Esophagus muscularis mucosa (tissue), 3 donors: ENCODE measurements around the gene ANP32B.

Experiments
- POLR2AphosphoS5 ChIP-seq, 2 donors: sonication (generic); formaldehyde crosslinking; IDR thresholded peaks; one replicate each; pipeline ENCODE4 v1.6.1; 2017; ENCODE audit warnings: antibody characterized with exemption in 2 of 2
- TF ChIP-seq, protein P1 (sequence below), 3 experiments: fragments of 200-600 bp in 2 of 3; fragments of 450-650 bp in 1 of 3; sonication (generic) in 2 of 3; IDR thresholded peaks; one replicate each; pipeline ENCODE4 v1.5.1; 2017 to 2019; ENCODE audit warnings: antibody characterized with exemption in 3 of 3, mild to moderate bottlenecking in 2 of 3, moderate library complexity in 1 of 3

DNA sequence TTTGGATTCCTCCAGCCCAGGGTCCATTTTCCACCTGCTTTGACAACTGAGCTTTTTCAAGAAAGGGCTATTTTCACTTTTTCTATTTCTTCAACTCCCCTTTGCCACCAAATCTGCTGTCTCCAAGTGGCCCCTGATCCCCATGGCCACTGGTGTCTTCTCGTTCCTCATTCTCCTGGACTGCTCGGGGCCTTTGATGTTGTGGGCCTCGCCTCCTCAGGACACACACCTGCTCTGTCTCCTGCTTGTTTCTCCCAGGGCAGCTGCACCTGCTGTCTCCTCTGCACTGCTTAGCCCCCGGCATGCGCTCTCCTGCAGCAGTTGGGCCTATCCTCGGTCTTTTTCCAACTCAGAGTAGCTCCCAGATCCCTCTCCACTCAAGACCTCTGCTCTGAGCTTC lies 57.1 kb downstream of the ANP32B start:
- TF ChIP-seq, protein P1, sequence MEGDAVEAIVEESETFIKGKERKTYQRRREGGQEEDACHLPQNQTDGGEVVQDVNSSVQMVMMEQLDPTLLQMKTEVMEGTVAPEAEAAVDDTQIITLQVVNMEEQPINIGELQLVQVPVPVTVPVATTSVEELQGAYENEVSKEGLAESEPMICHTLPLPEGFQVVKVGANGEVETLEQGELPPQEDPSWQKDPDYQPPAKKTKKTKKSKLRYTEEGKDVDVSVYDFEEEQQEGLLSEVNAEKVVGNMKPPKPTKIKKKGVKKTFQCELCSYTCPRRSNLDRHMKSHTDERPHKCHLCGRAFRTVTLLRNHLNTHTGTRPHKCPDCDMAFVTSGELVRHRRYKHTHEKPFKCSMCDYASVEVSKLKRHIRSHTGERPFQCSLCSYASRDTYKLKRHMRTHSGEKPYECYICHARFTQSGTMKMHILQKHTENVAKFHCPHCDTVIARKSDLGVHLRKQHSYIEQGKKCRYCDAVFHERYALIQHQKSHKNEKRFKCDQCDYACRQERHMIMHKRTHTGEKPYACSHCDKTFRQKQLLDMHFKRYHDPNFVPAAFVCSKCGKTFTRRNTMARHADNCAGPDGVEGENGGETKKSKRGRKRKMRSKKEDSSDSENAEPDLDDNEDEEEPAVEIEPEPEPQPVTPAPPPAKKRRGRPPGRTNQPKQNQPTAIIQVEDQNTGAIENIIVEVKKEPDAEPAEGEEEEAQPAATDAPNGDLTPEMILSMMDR (IDR thresholded peaks at IDR 0.05): no peak
- TF ChIP-seq POLR2AphosphoS5 (IDR thresholded peaks at IDR 0.05): no peak
